Umbilical cord (tissue), 2 donors: ENCODE data around the gene DMWD. TPM values are rescaled to one million over a fixed set of nuclear protein-coding genes. Genes with fewer than 3 reads are reported as not detected.
A peak's percentile ranks its signal among the peaks of the same experiment; 100 is the strongest.

Experiments used
- DNase-seq: peaks from one replicate; pipeline ENCODE4 v3.0.0-alpha.2; 2015; ENCODE audit warnings: low spot score
- total RNA-seq: library from RNA; depleted of rRNA; stranded (reverse); fragments of >200 nt; gene quantifications from one replicate; pipeline ENCODE4 v1.2.3, GENCODE V29; 2014; ENCODE audit warnings: low replicate concordance; ENCODE audit not compliant: insufficient read depth

The DMWD gene
- total RNA-seq, result 23.8 TPM

DNA sequence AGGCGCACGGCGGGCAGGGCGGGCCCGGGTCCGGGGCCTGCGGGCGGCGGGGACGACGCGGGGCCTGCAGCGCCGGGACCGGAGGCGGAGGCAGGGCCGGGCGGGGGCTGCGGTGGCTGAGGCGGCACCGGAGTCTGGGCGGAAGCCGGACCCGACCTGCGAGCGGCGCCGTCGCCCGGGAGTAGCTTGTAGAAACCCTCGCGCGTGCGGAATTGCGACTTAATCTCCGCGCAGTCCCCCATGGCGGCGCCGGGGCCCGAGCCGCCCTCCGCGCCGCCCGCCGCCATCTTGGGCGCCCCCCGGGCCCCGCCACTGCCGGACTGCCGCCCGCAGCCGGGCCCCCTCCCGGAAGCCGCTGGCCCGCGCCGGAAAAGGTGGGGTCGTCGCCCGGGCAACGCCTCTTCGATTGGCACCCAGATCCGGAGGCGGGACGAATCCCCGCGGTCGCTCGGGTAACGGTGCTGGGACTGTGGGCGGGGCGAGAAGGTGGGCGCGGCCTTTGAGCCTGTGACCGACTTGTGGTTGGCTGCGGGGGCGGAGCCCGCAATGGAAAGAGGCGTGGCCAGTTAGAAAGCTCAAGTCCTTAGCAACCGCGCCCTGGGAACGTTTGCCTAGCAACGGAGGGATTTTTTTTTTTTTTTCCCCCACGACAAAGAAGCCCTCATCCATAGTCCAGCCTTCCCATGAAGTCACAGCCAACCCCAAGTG lies at the start of gene DMWD:
DMWD (minus strand) TSS at position 376 of the 708 bp plus-strand sequence; CDS start at position 287, 89 bp downstream.
- peak; percentile 99 for DNase-seq

DNA sequence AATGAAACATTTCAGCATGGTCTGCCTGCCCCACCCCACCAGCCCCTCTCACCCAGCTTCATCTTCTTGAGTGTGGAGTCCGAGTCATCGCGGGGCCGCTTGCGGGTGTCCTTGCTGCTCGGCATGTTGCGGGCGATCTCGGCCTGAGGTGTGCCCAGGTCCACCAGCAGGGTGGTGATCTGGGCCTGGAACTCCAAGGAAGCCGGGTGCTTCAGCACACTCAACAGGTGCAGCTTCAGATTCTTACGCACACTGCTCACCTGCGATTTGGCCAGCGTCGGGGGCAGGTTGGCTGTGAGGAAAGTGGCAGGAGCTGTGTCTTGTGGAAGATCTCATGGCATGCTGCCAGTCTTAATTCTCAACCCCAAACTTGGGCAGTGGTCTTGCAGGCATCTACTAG lies 49.6 kb upstream of the DMWD start:
- no peak for DNase-seq

- no peak for DNase-seq
These were observed 42.3 kb upstream of the DMWD start for GRCh38 chr19:45834970-45835369.

- no peak for DNase-seq
These were observed 36.3 kb upstream of the DMWD start for GRCh38 chr19:45828945-45829344.

- no peak for DNase-seq
These were observed 35.9 kb upstream of the DMWD start for GRCh38 chr19:45828523-45828922.

- DNase-seq, result no peak
These were observed 34.9 kb upstream of the DMWD start for GRCh38 chr19:45827459-45828093.

DNA sequence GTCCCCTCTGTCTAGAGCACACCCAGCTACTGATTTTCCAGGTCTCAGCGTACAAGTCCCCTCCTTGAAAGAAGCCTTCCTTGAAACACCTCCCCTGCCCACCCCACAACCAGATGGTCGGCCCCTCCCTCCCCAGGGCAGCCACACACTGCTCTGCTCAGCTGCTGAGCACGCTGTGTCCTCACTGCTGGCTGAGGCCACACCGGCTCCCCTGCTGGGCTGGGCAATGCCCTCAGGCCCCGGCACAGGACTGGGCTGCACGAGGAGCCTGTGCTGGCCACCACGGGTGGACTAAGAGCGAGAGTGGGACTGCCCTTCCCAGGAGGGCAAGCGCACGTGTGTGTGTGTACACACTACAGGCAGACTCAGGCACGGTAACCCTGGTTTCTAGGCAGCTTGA lies 34.3 kb upstream of the DMWD start:
- no peak for DNase-seq

DNA sequence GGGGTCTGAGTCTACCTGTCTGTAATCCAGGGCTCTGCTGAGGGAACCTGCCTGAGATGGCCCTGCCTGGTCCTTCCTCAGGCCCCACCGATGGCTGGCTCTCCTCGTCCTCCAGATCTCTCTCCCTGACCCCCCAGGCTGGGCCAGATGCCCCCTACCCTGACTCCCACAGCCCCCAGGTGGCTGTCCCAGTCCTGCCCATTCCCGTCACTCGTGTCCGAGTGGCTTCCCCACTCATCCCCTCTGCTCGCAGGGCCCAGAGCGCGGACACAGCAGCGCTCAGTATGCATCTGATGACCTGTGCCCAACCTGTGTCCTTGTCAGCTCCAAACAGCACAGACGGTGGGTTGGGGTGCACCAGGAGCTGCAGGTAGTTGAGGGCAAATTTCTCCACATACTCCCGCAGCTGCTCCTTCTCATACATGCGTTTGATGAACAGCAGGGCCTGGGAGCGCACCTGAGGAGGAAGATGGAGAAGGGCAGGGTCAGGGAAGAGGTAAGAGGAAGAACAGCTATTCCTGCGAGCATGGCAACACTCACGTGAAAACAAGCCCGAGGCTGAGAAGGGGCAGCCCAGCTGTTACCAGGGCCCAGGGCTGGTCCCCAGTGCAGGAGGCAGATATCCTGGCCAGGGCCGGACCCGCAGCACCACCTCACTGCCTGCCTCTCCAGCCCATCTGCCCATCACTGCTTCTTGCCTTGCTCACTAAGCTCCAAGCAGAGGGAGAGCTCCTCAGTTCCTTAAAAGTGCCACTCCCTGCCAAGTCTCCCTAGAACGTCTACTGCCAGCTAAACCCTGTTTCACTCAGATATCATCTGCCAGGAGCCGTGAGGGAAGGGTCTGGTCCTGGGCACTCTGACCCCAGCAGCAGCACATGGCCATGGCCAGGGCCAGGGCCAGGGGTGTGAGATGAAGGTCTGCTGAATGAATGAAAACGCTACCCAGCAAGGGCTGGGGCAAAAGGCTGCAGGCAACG lies 33.6 kb upstream of the DMWD start:
- DNase-seq, result no peak

- DNase-seq, result no peak
These were observed 32.6 kb upstream of the DMWD start for GRCh38 chr19:45825263-45825605.

- DNase-seq, result no peak
These were observed 32.1 kb upstream of the DMWD start for GRCh38 chr19:45824531-45825262.

DNA sequence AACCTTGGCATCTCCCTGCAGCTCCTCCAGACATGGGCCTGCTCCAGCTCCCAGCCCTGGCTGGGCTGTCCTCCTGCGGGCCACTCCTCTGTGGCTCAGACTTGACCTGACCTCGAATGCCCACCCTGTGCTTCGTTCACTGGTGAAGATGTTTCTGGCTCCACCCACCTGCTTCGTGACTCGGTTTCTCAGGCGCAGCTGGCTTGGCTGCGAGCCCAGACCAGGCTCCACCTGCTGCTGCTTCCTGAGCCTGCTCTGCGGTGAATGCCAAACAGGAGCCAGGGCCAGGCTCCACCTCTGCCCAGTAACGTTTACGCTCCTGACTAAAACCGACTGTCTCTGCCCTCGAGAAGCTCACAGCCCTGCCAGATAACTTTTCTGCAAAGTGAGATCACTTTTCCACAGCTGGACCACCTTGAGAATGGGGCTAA lies 31.4 kb upstream of the DMWD start:
- DNase-seq, result no peak

DNA sequence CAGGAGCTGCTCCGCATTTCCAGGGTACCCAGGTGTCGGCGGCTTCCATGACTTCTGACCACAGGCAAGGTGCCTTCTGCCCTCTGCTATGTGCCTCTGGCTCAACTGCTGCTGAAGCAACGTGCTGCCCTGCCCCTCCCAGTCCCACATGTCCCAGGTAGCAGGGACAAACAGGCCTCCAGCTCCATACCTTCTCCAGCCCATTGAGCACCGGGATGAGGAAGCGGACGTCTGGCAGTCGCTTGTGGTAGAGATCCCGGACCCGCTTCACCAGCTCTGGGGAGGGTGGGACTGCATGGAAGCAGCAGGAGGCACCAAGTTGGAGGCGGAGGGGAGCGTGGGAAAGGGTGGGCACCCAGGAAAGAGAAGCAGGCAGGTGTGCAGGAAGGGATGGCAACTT lies 30.5 kb upstream of the DMWD start:
- no peak for DNase-seq

DNA sequence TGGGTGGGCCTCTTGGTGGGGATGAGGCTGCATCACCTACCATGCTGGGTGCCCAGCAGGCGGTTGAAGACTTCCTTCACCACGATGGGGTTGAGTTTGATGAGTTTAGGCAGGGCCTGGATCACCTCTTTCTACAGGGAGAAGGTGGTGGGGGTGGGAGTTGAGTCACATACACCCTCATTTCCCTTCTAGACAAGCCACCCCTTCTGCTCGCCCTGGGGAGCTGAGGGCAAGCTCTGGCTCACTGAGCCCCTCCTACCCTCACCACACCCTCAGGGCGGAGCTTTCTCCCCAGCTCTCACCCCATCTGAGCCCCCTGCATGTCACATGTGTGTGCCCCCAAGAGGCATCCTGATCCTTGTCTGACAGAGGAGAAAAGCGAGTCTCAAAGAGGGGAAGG lies 30.1 kb upstream of the DMWD start:
- no peak for DNase-seq

- DNase-seq, result no peak
These were observed 28.9 kb upstream of the DMWD start for GRCh38 chr19:45821570-45821969.

DNA sequence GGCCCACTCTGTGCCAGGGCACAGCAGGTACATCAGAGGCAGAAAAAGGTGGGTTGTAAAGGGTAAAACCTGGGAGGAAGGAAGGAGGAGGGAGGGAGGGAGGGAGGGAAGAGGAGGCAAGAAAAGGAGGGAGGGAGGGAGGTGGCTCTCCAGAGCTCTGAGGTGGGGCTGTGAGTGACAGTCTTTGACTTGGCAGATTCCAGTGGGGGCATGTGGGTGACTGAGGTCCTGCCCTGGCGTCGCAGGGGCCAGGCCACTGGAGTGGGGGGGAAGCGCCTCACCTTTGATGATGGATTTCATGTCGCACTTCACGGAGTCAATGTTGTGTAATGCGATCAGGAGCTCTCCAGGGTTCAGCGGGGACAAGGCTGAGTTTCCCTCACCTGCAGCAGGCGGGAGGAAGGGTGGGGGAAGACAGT lies 28.5 kb upstream of the DMWD start:
- no peak for DNase-seq

DNA sequence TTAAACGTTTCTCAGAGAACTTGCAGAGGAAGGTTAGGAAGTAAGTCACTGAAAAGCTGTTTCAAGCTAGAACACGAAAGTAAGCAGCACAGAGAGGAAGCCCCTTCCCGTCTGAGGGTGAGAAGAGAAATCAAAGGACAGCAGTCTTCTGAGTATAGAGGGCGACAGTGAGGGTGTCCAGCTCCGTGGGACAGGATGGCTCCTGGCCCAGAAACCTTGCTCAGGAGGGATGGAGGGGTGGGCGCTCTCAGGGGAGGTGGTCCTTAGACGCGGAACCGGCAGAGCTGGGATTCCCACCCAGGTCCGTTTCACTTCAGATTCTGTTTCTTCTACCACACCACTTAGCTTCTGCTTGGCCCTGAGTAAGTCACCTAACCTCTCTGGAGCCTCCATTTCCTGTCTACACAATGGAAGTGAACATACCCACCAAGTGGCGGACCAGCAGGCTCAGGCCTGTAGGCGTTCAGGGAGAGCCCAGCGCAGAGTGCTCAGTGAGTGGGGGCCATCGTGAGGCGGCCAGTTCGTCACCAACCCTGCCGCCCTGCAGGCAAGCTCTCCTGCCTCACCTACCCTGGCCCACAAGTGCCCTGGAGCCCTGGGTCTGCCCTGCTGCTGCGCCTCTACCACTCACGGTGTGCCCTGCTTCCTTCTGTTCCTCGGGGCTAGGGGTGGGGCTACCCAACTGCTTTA lies 27.9 kb upstream of the DMWD start:
- DNase-seq, result no peak

DNA sequence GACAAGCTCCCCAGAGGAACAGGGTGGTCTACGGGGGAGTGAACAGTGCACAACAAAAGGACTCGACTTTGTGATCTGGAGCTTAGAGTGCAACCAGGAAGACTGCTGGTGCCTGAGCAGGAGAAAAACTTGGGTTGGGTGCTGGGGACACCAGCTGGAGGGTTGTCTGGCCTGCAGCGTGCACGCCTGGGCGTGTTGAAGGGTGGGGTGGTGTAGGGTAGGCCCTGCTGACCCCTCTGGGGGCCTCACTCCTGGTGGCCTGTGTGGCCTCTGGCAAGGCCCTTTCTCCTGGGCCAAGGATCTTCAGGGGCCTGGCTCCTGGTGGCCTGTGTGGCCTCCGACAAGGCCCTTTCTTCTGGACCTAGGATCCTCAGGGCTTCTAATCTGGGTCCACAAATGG lies 27.1 kb upstream of the DMWD start:
- no peak for DNase-seq

DNA sequence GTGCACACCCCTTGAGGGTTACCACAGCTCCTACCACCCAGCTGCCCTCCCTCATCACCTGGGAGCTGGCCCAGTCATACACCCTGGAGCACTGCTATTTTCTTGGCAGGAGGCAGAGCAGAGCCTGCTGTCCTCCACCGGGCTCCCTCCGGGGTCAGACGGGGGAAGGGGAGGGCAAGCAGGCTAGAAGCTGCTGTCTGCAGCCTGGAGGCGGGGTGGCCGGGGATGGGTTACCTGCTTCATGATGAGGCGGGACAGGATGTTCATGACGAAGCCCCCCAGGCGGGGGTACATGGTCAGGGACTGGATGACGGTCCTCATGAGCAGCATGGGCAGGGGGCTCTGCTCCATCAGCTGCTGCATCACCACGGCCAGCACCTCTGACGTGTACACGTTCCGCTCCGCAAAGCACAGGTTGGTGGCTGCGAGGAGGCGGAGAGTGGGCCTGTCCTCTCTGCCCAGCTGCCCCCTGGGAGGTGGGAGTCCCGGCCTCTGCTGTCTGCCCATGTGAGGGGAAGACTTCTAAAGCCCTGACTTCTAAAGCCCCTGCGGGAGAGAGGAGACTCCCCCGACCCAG lies 25.2 kb upstream of the DMWD start:
- no peak for DNase-seq

GRCh38 chr19:45817010-45817724 lies 24.5 kb upstream of the DMWD start:
- DNase-seq, result peak; percentile 94
